GM18505 (cell line): ENCODE results near the gene SNTB2.

Source experiments
- ATAC-seq: cut with Tn5 transposase; IDR thresholded peaks from one replicate; pipeline ENCODE4 v1.9.1; 2021; ENCODE audit not compliant: unreplicated experiment
- POLR2A ChIP-seq: IDR thresholded peaks from 4 replicates; pipeline ENCODE4 v1.6.1; 2011; ENCODE audit warnings: borderline replicate concordance; ENCODE audit not compliant: insufficient read depth, insufficient read length; ENCODE audit errors: extremely low read depth

SNTB2 gene

GRCh38 chr16:69350536-69351133, 163.7 kb downstream of the SNTB2 start:
- ATAC-seq = no peak
- no peak for TF ChIP-seq POLR2A

- no peak for TF ChIP-seq POLR2A
- ATAC-seq = no peak
These were observed 164.5 kb downstream of the SNTB2 start, which contains the start of gene TMED6 for GRCh38 chr16:69351309-69352027. TMED6 (minus strand) TSS chr16:69351786; CDS start chr16:69351753, 33 bp downstream.
